ENCODE data around the gene MTX1. TPM values are rescaled to one million over a fixed set of nuclear protein-coding genes. Genes with fewer than 3 reads are reported as not detected.

Gene MTX1, protein sequence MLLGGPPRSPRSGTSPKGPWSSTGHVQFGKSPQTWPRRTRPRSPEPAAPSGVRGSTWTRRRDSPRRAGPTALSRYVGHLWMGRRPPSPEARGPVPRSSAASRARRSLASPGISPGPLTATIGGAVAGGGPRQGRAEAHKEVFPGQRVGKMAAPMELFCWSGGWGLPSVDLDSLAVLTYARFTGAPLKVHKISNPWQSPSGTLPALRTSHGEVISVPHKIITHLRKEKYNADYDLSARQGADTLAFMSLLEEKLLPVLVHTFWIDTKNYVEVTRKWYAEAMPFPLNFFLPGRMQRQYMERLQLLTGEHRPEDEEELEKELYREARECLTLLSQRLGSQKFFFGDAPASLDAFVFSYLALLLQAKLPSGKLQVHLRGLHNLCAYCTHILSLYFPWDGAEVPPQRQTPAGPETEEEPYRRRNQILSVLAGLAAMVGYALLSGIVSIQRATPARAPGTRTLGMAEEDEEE
- total RNA-seq (2014; rRNA removed; shearing (Covaris generic)), result 66.7 and 77.7 TPM in 2 replicates
- 106 and 109 TPM in 2 replicates for polyA plus RNA-seq (2016; fragmentation: Nextera tagmentation; extraction: Ambion mirVana)
- long read RNA-seq, transcript MTX1-202 (8 exons, 1,632 nt), result major isoform, 57 of 62 reads
- long read RNA-seq, partial matches to known transcripts, result 0 of 62 reads
- long read RNA-seq, other reads (novel, unspliced or antisense), result 1 of 62 reads

DNA sequence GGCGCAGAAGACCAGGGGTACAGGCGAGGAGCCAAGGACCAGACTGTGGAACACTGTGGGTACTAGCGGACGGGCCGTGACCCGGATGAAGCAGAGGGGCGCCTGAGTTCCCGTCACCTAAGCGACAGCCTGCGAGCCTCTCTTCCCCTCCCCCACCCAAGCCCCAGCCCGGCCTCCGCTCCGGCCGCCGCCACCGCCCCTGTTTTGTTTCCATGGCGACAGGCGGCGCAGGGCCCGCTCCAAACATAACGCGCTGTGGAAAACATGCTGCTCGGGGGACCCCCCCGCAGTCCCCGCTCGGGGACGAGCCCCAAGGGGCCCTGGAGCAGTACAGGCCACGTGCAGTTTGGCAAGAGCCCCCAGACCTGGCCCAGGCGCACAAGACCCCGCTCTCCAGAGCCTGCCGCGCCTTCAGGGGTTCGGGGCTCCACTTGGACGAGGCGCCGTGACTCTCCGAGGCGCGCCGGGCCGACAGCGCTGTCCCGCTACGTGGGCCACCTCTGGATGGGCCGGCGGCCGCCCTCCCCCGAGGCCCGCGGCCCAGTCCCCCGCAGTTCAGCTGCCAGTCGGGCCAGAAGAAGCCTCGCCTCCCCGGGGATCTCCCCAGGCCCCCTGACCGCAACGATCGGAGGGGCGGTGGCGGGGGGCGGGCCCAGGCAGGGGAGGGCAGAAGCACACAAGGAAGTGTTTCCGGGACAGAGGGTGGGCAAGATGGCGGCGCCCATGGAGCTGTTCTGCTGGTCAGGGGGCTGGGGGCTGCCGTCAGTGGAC, at the start of gene MTX1:
MTX1 (plus strand) TSS at position 155 of the 771 bp plus-strand sequence; CDS start at position 265, 110 bp downstream.
- H3K4me3 Mint-ChIP-seq, result peak within 1 kb of the TSS; percentile 88
- Histone ChIP-seq H3F3A (replicated peaks; ENCODE audit: low read depth) (peaks cover 24% of the 10 kb centered on the region), H4K20me1 (replicated peaks; ENCODE audit: insufficient read depth) (no peaks in the 10 kb centered on the region; the same call in 1 of the 2 replicates), H3K36me3 (ENCODE audit: insufficient read depth) (no peaks in the 10 kb centered on the region), H2AFZ (peak within 1 kb of the TSS; percentile 97), H3K9me2 (ENCODE audit: insufficient read depth) (no peaks in the 10 kb centered on the region), H3K79me2 (replicated peaks; ENCODE audit: insufficient read depth) (0 out of 2 replicates have a peak, but pooled peaks cover 7% of the 10 kb centered on the region), H3K4me3 (peak within 1 kb of the TSS; percentile 99), H3K4me1 (ENCODE audit: insufficient read depth) (peaks cover 21% of the 10 kb centered on the region), H3K27me3 (ENCODE audit: insufficient read depth) (peaks cover 6% of the 10 kb centered on the region; the same call in 1 of the 2 replicates), H3K27ac (ENCODE audit: low read depth) (peak within 1 kb of the TSS; percentile 90), H3K4me2 (peak within 1 kb of the TSS; percentile 99)
- H3K4me1 Mint-ChIP-seq, result peaks cover 30% of the 10 kb centered on the region
- peaks cover 42% of the 10 kb centered on the region for H3K27me3 Mint-ChIP-seq (ENCODE audit: insufficient read depth, low read depth, poor library complexity)
- peak; percentile 96 for DNase-seq (ENCODE audit: low spot score)
- H3K9me3 Mint-ChIP-seq, result no peaks in the 10 kb centered on the region; the same call in 1 of the 3 replicates
- H3K27ac Mint-ChIP-seq, result peak within 1 kb of the TSS; percentile 95
- TF ChIP-seq POLR2AphosphoS5 (IDR thresholded peaks at IDR 0.05; ENCODE audit: low read depth) (peak; percentile 56), EZH2 (IDR thresholded peaks at IDR 0.05; ENCODE audit: low read depth, unreplicated experiment) (no peak), JUNB (IDR thresholded peaks at IDR 0.05; ENCODE audit: unreplicated experiment) (no peak), NANOG (IDR thresholded peaks at IDR 0.05; ENCODE audit: borderline replicate concordance) (no peak), ZNF331 (CRISPR knock-in tag; IDR thresholded peaks at IDR 0.05; ENCODE audit: low read depth) (no peak), EZH2phosphoT487 (IDR thresholded peaks at IDR 0.05; ENCODE audit: unreplicated experiment) (no peak), CREB1 (CRISPR knock-in tag; IDR thresholded peaks at IDR 0.05; ENCODE audit: low read depth) (peak; percentile 93)
- TF ChIP-seq, protein P1, sequence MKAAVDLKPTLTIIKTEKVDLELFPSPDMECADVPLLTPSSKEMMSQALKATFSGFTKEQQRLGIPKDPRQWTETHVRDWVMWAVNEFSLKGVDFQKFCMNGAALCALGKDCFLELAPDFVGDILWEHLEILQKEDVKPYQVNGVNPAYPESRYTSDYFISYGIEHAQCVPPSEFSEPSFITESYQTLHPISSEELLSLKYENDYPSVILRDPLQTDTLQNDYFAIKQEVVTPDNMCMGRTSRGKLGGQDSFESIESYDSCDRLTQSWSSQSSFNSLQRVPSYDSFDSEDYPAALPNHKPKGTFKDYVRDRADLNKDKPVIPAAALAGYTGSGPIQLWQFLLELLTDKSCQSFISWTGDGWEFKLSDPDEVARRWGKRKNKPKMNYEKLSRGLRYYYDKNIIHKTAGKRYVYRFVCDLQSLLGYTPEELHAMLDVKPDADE (IDR thresholded peaks at IDR 0.05), result peak; percentile 51; the same call in 1 of the 2 replicates
- TF ChIP-seq, protein P2, sequence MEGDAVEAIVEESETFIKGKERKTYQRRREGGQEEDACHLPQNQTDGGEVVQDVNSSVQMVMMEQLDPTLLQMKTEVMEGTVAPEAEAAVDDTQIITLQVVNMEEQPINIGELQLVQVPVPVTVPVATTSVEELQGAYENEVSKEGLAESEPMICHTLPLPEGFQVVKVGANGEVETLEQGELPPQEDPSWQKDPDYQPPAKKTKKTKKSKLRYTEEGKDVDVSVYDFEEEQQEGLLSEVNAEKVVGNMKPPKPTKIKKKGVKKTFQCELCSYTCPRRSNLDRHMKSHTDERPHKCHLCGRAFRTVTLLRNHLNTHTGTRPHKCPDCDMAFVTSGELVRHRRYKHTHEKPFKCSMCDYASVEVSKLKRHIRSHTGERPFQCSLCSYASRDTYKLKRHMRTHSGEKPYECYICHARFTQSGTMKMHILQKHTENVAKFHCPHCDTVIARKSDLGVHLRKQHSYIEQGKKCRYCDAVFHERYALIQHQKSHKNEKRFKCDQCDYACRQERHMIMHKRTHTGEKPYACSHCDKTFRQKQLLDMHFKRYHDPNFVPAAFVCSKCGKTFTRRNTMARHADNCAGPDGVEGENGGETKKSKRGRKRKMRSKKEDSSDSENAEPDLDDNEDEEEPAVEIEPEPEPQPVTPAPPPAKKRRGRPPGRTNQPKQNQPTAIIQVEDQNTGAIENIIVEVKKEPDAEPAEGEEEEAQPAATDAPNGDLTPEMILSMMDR (conservative IDR thresholded peaks at IDR 0.05; ENCODE audit: low read depth in 2 of 2), result no peak
- ATAC-seq, result peak; percentile 65
- peaks cover 14% of the 10 kb centered on the region for H3K36me3 Mint-ChIP-seq (ENCODE audit: low read depth)
